OCI-M2 (cell line): ENCODE results near the gene ISX.

ENCODE experiments used
- DNase-seq: peaks from one replicate; lab custom pipeline; 2025; ENCODE audit not compliant: unreplicated experiment; lab: John Stamatoyannopoulos, UW

The ISX gene

DNA sequence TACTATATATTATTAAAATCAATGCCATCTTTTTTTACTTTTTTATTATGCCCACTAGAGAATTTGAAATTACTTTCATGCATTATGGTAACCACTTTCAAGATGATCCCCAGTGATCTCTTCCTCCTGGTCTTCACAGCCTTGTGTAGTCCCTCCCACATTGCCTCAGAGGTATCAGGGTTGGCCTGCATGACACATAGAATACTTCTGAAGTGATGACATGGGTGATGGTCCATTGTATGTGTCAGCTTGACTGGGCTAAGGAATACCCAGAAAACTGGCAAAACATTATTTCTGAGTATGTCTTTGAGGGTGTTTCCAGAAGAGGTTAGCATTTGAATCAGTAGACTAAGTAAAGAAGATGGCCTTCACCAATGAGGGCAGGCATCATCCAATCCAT is 14.2 kb upstream of the ISX start:
- no peak for DNase-seq

DNA sequence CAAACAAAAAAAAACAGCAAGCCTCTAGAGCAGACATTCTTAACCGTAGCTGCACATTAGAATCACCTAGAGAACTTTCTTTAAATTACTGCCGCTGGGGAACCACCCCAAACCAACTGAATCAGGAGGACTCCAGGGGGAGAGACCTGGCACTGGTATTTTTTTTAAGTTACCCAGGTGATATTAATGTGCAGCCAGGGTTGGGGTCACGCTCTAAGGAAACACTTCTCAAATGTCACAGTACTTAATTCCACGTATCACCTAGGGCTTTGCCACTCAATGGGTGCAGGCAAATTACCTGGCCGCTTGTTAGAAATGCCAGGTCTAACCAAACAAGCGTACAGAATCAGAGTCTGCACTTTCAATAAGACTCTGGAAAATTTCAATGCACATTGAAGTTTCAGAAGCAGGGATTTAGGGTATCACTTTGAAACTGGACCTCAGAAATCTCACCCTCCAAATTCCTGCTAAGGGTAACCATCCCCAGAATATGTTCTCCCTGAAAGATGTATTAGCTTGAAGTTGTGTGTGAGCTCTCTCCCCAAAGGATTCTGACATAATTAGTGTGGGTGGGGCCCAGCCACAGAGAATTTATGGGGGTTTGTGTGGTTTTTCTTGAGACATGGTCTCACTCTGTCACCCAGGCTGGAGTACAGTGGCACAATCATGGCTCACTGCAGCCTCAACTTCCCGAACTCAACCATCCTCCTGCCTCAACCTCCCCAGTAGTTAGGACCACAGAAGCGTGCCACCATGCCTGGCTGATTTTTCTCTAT is 12.7 kb upstream of the ISX start:
- no peak for DNase-seq

DNA sequence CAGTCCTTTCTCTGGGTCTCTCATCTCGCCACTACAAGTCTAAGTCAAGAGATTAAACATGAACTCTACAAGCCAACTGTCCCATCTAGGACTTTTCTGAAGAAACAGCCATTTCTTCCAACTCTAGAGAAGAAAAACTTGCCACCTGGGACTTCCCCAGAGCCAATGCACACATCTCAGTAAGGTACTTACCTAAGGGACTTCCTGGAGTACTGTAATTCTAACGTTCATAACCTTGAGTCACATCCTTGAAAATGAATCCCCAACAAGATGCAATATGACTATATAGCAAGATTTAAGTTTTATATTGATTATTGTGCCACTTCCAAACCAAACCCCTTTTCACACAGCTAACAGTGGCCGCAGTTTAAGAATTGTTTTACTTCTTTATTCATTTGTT is 11.9 kb upstream of the ISX start:
- DNase-seq, result no peak

DNA sequence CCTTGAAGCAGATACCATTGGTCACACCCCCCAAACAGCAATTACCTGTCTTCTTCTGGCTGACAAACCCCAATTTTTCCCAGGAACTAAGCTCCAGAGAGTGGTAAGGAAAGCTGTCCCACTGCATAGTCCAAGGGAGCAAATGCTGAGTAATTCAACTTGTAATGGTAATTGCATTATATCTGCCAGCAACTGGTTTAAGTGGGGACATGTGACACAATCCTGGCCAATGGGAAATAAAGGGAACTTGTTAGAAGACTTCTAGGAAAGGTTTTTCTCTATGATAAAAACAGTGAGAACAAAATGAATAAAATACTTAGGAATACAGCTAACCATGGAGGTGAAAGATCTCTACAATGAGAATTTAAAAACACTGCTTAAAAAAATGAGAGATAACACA is 9.5 kb upstream of the ISX start:
- DNase-seq, result no peak

DNA sequence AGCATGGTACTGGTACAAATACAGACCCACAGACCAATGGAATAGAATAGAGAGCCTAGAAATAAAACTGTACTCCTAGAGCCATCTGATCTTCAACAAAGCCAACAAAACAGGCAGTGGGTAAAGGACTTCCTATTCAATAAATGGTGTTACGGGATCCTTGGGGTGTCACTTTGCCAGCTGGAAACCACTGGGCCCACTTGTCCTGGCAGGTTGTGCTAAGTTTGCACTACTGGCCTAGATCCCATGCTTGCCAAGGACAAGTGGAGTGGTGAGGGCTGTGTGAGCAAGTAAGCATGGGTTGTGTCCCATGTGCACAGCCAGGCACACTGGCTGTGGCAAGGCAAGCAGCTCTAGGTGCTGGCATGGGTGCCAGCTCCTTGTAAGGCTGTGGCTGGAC is 8.8 kb upstream of the ISX start:
- no peak for DNase-seq

DNA sequence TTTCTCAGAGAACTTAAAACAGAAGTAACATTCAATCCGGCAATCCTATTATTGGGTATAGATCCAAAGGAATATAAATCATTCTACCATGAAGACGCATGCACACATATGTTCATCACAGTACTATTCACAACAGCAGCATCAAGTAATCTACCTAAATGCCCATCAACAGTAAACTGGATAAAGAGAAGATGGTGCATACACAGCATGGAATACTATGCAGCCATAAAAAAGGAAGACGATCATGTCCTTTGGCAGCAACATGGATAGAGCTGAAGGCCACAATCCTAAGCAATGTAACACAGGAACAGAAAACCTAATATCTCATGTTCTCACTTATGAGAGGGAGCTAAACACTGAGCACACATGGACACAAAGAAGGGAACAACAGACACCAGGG is 6.3 kb upstream of the ISX start:
- DNase-seq, result no peak

DNA sequence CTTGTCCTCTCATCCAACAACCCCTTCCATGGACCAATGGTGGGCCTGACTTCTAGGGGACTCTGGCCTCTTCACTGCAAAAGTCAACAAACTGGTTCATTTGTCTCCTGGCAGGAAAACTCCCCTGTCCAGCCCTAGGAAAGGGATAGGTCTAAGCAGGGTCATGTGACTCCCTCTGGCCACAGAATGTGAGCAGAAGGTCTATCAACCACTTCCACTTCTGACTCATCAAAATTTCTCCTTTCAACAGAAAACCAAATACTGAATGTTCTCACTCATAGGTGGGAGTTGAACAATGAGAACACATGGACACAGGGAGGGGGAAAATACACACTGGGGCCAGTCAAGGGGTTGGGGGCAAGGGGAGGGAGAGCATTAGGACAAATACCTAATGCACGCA is 1.3 kb upstream of the ISX start:
- DNase-seq, result no peak

DNA sequence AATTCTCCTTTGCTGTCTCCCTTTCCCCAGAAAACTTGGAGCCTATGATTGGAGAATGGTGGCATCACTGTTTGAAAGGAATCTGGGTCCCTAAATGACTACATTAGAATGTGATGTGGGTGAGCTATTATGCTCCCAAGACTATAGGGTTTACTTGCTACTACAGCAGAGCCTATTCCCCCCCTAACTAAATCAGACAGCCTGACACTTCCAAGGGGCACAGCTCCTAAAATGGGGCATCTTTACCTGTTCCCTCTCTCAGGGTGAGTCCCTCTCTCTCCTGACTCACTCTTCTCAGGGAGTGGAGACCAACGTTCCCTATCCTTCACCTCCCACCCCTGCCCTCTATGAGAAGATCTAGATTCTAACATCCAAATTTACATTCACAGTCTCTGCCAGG is 775 bp upstream of the ISX start:
- DNase-seq, result no peak

DNA sequence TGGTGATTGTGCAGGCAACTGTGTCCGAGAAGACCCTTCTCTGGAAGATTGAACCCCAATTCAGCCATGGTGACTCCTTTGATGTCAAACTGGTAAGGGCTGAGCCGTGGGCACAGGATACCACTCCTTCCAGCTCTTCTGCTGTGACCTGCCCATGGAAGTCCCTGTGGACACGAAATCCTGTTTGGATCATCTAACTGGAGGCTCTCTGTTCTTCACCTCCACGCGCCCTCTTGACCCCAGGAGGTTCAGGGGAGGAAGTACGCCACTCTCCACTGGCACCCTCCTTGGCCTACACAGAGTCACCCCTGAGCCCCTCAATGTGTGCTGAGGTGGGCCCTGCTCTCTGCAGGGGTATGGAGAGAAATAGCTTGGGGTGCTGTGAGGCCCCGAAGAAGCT is 810 bp downstream of the ISX start:
- DNase-seq, result no peak

DNA sequence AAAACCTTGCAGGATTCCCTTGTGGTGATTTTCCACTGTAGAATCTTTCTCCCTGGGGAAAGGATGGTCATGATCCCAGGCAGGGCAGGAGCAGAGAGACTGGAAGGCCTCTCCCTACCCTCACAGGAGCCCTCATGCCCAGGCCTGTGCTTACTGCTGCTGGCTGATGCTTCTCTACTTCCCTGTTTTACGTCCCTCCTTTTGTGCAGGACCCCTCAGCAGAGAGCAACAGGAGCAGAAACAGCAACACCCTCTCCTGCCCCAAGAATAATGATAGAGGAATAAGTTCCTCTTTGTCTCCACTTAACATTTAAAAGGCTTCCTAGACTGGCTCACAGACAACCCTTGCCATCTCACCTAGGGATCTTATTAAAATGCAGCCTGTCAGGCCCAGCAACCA is 3.6 kb downstream of the ISX start:
- DNase-seq, result no peak

DNA sequence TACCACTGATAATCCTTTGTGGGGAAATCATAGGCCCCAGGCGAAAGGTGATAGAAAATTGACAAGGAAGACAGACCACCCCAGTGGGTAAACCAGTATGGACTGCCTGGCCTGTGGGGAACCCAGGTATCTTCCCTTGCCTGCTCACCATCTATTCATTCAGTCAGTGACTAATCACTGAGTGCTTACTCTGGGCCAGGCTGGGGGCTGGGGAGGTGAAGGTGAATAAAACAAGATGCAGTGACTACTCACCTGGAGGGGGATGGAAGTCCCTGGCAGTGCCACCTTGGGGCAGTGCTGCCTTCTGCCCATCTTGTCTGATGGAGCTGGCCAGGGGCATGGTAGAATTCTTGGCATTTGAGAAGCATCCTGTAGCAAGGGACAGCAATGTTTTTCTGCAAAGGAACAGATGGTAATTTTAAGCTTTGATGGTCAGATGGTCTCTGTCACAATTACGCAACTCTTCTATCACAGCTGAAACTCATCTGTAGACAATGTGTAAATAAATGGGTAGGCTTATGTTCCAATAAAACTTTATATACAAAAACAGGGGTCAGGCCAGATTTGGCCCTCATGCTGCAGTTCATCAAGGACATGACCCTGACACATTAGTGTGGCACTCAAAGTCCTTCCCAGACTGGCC is 4.6 kb downstream of the ISX start:
- DNase-seq, result no peak

DNA sequence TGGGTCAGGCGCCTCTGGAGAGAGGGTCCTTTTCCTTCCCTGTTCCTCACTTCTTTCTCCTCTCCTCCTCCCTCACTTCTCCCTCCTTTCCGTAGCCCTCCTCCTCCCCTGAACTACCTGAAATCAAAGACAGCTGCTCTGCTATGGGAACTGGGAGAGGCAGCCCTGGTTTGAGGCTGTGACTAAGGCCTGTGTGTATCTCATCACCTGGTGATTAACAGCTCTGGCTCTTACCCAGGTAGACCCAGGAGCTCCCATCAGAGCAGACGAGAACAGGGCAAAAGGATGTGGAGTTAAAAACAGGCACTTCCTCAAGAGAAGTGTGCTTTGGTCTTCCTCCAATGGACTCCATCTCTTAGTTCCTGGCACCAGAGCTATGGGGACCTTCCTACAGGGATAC is 5.8 kb downstream of the ISX start:
- no peak for DNase-seq

DNA sequence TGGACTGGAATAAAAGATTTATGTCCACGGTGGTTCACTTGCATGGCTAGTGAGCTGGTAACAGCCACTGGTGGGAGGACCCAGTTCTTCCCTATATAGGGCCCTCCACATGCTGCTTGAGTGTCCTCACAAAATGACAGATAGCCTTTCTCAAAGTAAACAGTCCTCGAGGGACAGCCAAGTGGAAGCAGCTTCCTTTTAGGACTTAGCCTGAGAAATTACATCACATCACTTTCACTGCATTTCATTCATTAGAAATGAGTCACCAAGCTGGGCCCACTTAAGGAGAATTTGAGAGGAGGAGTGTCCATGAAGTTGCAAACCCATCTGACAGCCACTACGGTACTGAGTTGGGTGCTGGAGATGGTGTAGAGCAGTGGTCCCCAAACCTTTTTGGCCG is 7.0 kb downstream of the ISX start:
- no peak for DNase-seq

DNA sequence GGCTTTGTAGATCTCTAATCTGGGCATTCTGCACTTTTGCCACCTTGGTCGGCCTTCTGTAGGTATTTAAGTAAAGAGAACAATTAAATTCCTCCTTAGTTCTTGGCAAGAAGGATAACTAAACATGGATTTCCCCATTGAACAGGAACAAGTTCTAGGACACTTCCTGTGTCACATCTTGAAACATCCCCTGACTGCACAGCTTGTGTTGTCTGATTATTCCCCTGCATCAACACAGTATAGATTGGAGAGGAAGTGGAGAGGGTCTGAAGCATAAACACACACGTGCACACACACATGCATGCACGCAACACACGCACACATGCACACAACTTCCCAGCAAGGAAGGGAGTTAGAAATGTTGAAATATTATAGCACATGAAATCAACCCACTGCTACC is 8.6 kb downstream of the ISX start:
- DNase-seq, result no peak

DNA sequence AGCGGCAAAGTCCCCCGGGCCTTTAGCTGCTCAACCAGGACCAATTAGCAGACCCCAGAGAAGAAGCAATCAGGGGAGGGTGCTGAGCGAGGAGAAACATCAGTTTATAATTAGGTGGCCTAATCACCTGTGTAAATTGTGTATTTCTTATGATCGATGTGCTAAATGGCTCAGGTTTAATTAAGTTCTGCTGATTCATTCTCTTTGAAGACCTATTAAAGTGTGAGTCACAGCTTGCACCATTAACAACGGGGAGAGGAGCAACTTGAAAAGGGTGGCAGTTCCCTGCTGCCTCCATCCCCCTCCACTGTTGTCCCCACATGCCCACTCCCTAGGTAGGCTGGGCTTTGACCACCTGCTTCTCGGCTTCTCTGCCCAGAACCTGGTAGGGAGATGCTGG is 10.7 kb downstream of the ISX start:
- no peak for DNase-seq

DNA sequence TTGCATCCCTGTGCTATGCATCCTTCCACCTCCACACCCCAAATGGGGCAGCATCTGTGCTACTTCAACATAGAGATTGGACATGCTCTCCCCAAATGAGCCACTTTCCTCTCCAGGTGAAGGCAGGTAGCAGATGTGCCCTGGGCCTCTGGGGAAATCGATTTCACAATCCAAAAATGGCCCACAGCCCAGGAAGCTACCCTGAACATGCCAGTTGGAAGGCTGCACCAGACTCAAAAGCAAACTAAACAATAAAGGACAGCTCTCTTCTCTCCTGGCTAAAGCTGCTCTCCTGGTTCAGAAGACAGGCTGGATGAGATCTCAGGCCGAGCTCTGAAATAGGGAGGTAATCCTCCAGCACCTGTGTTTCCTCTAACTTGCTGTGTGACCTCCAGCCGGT is 19.7 kb downstream of the ISX start:
- no peak for DNase-seq

DNA sequence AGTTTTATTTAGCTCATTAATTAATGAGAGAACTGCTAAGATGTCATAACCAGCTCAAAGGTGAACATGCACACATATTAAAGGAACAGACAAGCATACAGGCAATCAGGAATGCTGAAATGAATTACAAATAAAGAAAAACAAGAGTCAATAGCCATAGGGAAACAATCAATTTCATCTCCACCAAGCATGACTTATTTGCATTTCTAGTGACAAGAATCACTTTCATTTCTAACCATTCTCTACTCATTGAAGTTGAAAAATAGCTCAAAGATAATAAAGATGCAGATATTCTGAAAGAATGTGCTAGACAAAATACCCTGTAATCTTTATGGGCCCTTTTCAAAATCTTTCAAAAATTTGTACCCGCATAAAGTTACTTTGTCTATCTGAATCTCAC is 23.2 kb downstream of the ISX start:
- DNase-seq, result no peak

DNA sequence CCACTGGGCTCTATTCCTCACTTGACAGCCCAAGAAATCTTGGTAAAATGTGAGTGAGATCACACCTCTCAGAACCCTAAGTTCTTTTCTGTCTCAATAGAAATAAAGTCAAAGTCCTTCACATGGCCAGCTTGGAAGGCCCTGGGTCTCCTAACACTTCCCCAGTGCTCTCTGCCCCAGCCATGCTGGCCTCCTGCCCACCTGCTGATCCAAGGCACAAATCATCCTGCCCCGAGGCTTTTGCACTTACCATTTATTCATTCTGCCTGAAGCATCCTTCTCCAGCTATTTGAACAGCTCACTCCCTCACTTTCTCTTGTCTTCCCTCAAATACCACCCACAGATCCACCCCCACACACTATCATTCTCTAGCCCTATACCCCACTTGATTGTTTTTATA is 26.4 kb downstream of the ISX start:
- DNase-seq, result no peak

DNA sequence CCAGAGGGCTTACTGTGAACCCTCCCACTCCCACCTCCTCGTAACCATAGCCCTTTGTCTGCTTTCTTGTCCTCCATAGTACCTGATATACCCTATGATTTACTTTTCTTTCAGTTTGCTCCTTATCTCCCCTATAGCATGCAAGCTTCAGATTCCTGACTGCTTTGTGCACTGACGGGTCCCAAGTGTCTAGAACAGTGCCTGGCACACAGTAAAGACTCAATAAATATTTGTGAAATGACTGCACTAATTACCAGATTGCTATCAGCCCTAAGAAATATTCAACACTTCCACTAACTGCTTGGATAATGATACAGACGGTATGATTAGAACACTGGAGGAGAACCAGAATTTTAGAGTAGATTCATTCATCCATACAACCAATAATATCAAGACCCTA is 33.0 kb downstream of the ISX start:
- no peak for DNase-seq

DNA sequence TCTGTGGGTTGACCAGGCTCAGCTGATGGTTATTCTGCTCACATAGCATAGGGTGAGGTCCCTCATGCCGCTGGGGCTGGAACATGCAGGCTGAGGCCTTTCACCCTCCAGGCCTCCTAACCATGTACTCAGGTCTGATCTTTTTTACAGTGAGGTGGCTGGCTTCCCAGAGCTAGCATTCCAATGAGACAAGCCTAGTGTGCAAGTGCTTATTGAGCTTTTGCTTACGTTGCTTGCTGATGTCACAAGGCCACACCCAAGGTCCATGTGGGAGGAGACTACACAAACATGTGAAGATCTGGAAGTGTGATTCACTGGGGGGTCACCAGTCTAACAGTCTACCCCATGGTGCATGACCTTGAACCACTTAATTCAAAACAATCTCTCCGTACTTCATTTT is 33.9 kb downstream of the ISX start:
- no peak for DNase-seq

DNA sequence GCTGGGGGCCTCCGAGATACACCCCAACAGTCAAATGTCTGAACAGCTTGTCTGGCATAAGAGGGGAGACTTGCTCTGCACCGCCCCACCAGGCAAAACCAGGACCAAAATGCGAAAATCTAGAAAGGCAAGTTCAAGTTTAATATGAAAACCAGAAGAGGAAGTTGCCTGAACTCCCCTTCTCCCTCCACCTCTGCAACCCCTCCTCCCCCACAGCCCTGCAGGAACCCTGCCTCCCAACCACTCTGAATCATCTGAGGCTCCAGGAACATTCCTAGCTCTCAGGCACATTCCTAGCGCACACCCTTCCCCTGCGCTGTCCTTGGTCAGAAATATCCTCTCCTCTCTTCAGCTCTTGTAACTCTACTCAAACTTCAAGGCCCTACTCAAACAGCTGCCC is 36.7 kb downstream of the ISX start:
- no peak for DNase-seq

DNA sequence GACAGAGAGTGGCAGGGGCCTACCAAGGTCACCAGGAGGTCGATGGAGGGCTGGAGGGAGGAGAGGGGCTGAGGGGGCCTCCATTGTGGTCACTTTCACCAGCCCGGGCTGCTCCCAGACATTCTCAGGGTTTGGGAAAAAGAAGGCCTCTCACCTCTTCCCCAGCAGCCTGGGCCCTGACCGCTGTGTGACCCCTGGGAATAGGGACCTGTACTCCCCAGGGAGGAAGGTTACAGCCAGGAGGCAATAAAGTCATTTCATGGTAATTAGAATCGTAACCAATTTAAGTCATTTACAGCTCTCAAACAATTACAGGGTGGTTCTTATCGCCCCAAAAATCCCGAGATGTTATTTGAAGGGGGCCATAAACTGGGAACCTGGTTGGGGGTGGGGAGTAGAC is 37.8 kb downstream of the ISX start:
- no peak for DNase-seq

DNA sequence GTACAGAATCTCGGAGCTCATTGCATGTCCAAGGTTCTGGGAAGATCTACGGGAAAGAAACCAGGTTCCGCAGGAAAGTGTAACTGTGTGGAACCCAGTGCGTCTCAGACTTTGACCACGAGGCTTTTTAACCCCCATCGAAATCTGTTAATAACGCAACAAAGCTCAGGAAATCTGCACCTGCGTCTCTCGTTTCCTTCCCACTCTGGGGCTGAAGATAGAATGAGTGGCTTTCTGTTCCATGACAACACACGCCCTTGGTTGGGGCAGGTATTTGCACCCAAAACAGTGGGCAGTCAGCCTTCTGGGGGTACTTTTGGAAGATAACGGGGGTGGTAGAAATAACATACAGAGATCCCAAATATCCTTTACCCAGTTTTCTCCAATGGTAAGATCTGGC is 38.5 kb downstream of the ISX start:
- DNase-seq, result no peak
